ENCODE data around the gene NELFCD. TPM values are rescaled to one million over a fixed set of nuclear protein-coding genes. Genes with fewer than 3 reads are reported as not detected.

The NELFCD gene
- total and polyA plus RNA-seq, 9 of the 15 experiments (the other 6 are each of a cell fraction or from before 2014, with no cell fraction given) = 11.7 to 163 (median 96.5) TPM

- TF ChIP-seq SUPT5H (IDR thresholded peaks at IDR 0.05) (peak; percentile 20; the same call in 1 of the 2 replicates), ZNF175 (CRISPR knock-in tag; IDR thresholded peaks at IDR 0.05; ENCODE audit: low read depth) (no peak), POLR2G (IDR thresholded peaks at IDR 0.05; ENCODE audit: low read depth, low read length) (peak; percentile 51; the same call in 1 of the 2 replicates), POLR2AphosphoS5 (IDR thresholded peaks at IDR 0.05; ENCODE audit: control insufficient read depth, insufficient read depth, low read depth, low read length) (0 out of 2 replicates have a peak, but pooled peaks have one; percentile 12), BRD9 (IDR thresholded peaks at IDR 0.05; ENCODE audit: low read depth, partially characterized antibody) (no peak), MTA1 (IDR thresholded peaks at IDR 0.05; ENCODE audit: borderline replicate concordance) (no peak), RBFOX2 (IDR thresholded peaks at IDR 0.05; ENCODE audit: low read depth, low read length) (peak; percentile 43; the same call in 1 of the 2 replicates)
Measured at GRCh38 chr20:59022754-59023153, 41.7 kb downstream of the NELFCD start (continued).

- Histone ChIP-seq H3K36me3 (ENCODE audit: control insufficient read depth, insufficient read depth, low read length) (peaks cover 70% of the 10 kb centered on the region), H3K9me1 (ENCODE audit: control insufficient read depth, insufficient read depth, low read length) (no peaks in the 10 kb centered on the region), H3K9ac (ENCODE audit: insufficient read depth in 1 of 2, low read depth in 2 of 2, low read length in 2 of 2) (no peak overlapping the region), H3K4me1 (replicated peaks in 1 of 2; ENCODE audit: control insufficient read depth in 2 of 2, insufficient read depth in 2 of 2, low read length in 2 of 2) (peaks cover 33 to 34% of the 10 kb centered on the region in 2 experiments), H3K79me2 (ENCODE audit: control insufficient read depth, insufficient read depth, low read length) (peaks cover 93% of the 10 kb centered on the region), H2AFZ (ENCODE audit: low read depth, low read length) (no peak overlapping the region), H3K4me2 (ENCODE audit: insufficient read depth, low read length) (no peak overlapping the region; the same call in 1 of the 2 replicates), H3K27me3 (ENCODE audit: control insufficient read depth in 2 of 2, insufficient read depth in 2 of 2, low read length in 2 of 2) (no peaks in the 10 kb centered on the region), H3K27ac (ENCODE audit: extremely low read depth, low read depth, low read length) (no peak overlapping the region), H3K4me3 (no peak overlapping the region), H4K20me1 (replicated peaks; ENCODE audit: control insufficient read depth, insufficient read depth, low read length) (no peaks in the 10 kb centered on the region; the same call in 1 of the 2 replicates), H3K9me3 (replicated peaks; ENCODE audit: control insufficient read depth, insufficient read depth, low read depth, low read length) (no peaks in the 10 kb centered on the region)
- no TSS peak for BruUV-seq (replicated peaks)
- ATAC-seq (no peak), DNase-seq (ENCODE audit: extremely low read depth in 1 of 4, low spot score in 3 of 4) (no peak), FAIRE-seq (no peak)
- TF ChIP-seq BMI1 (IDR thresholded peaks at IDR 0.05; ENCODE audit: low read length) (no peak), CREBBP (IDR thresholded peaks at IDR 0.05; ENCODE audit: low read depth, low read length) (no peak), SP2 (IDR thresholded peaks at IDR 0.05; ENCODE audit: extremely low read depth, low read depth, low read length, poor library complexity, severe bottlenecking) (no peak), CXXC5 (CRISPR knock-in tag; IDR thresholded peaks at IDR 0.05) (no peak), PRMT5 (CRISPR knock-in tag; IDR thresholded peaks at IDR 0.05) (no peak), NELFE (IDR thresholded peaks at IDR 0.05; ENCODE audit: insufficient read depth, insufficient read length) (no peak), RNF2 (IDR thresholded peaks at IDR 0.05) (no peak), ZNF239 (CRISPR knock-in tag; IDR thresholded peaks at IDR 0.05) (no peak), POLR2A (conservative IDR thresholded peaks at IDR 0.05) (no peak; the same call in 1 of the 2 replicates), MTA2 (IDR thresholded peaks at IDR 0.05; ENCODE audit: low read depth) (no peak)
- 88% methylated on average over 11 of the region's 13 CpGs for WGBS (ENCODE audit: insufficient coverage, low coverage, missing lambda C conversion rate)
- in situ Hi-C loops (cut with MboI) (no loop called here), intact Hi-C loops (cut with micrococcal nuclease) (no loop called here)
- ChIA-PET CTCF (ENCODE audit: low intra/inter-chr PET ratio) (no interaction called here), POLR2A (interaction anchor here (0.6 to 1.5 kb wide), 9 partner anchors 8 to 43 kb away, joined by 3 to 9 read pairs (median 3); partner anchors contain the start of genes ATP5F1E and NELFCD)
Measured at GRCh38 chr20:59023616-59024015, 42.6 kb downstream of the NELFCD start.
